RWPE1 (cell line): Measurements from ENCODE around the gene CNFN.
A peak's percentile ranks its signal among the peaks of the same experiment; 100 is the strongest.

Experiments
- CTCF ChIA-PET: fragments of 350-600 bp; sonication (Branson Sonifier 250); formaldehyde crosslinking; extraction: SDS; loops from one replicate; lab custom pipeline; 2021; lab: Yijun Ruan, JAX
- POLR2A ChIA-PET: fragments of 400-600 bp; formaldehyde crosslinking; extraction: SDS; loops from one replicate; lab custom pipeline; 2020; ENCODE audit warnings: antibody characterized with exemption; ENCODE audit not compliant: low non-redundant PET; lab: Yijun Ruan, JAX
- DNase-seq: peaks from one replicate; pipeline ENCODE4 v3.0.0; 2012; ENCODE audit warnings: low spot score
- H3K27ac ChIP-seq: fragments of 450-650 bp; 2 replicates; pipeline ENCODE4 v1.5.1; 2017
- CTCF ChIP-seq: fragments of 450-650 bp; conservative IDR thresholded peaks from 2 replicates; pipeline ENCODE4 v1.5.1; 2017; ENCODE audit warnings: low read depth, mild to moderate bottlenecking

CNFN gene

GRCh38 chr19:42412661-42413076, 22.6 kb upstream of the CNFN start:
- H3K27ac ChIP-seq, result peak overlapping the region; percentile 25
- ChIA-PET CTCF (interaction anchor here (0.6 to 1.6 kb wide), 3 partner anchors 20 to 26 kb away, joined by 3 to 4 read pairs (median 3); no protein-coding TSS in a partner anchor), POLR2A (no interaction called here)
- TF ChIP-seq CTCF, result no peak
- no peak for DNase-seq

GRCh38 chr19:42412227-42412626, 22.1 kb upstream of the CNFN start:
- peak overlapping the region; percentile 25 for H3K27ac ChIP-seq
- ChIA-PET CTCF (interaction anchor here (0.6 to 1.6 kb wide), 2 partner anchors 22 to 26 kb away, joined by 3 to 4 read pairs; no protein-coding TSS in a partner anchor), POLR2A (no interaction called here)
- no peak for DNase-seq
- TF ChIP-seq CTCF, result no peak

DNA sequence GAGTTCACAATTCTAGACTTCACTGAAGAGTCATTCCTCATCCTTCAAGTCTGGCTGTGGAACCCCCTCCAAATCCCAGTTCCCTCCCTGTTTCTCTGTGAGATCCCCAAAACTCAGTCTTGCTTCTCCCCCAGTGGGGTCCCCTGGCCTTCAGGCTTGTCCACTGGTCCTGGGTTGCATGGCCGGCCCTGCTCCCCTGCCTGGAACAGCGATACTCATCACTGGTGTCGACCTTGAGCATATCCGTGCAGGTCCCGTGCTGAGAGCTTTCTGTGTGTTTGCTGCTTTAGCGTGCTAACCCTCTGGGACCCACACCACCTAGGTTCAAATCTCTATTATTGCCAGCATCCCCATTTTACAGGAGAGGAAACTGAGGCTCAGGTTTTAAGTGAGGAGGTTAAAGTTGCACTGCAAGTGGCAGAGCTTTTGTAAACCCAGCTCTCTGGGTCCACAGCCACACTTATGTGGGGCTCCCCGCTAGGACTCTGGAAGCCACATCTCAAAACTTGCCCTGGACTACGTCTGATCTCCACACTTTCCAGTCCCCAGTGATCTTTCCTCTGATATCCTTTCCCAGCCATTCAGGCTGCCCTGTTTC, 21.6 kb upstream of the CNFN start:
- DNase-seq, result no peak
- TF ChIP-seq CTCF, result no peak
- ChIA-PET POLR2A (no interaction called here), CTCF (interaction anchor here (0.6 to 1.6 kb wide), 2 partner anchors 22 to 25 kb away, joined by 3 to 4 read pairs; no protein-coding TSS in a partner anchor)
- peak overlapping the region; percentile 25 for H3K27ac ChIP-seq

GRCh38 chr19:42410371-42410770, 20.3 kb upstream of the CNFN start:
- CTCF ChIA-PET, result no interaction called here
- TF ChIP-seq CTCF, result no peak
- no peak overlapping the region; the same call in 1 of the 2 replicates for H3K27ac ChIP-seq
- POLR2A ChIA-PET, result no interaction called here
- DNase-seq, result no peak

GRCh38 chr19:42409477-42409876, 19.4 kb upstream of the CNFN start:
- no peak for TF ChIP-seq CTCF
- CTCF ChIA-PET, result interaction anchor here (0.7 kb wide), 1 partner anchor 9 kb away, joined by 3 read pairs; no protein-coding TSS in a partner anchor
- POLR2A ChIA-PET, result interaction anchor here (0.7 kb wide), 1 partner anchor 10 kb away, joined by 7 read pairs; no protein-coding TSS in a partner anchor
- no peak for DNase-seq
- H3K27ac ChIP-seq, result peak overlapping the region; percentile 18; the same call in 1 of the 2 replicates

GRCh38 chr19:42407816-42408175, 17.7 kb upstream of the CNFN start:
- no peak for TF ChIP-seq CTCF
- ChIA-PET CTCF (no interaction called here), POLR2A (interaction anchor here (0.6 kb wide), 1 partner anchor 12 kb away, joined by 3 read pairs; no protein-coding TSS in a partner anchor)
- no peak overlapping the region for H3K27ac ChIP-seq
- no peak for DNase-seq
